Upper lobe of left lung (tissue), 4 donors: ENCODE measurements around the gene PCSK6.

Experiments used
- EP300 ChIP-seq, 4 donors: sonication (generic); formaldehyde crosslinking; IDR thresholded peaks; one replicate each; pipeline ENCODE4 v1.5.1; 2017; ENCODE audit warnings: antibody characterized with exemption in 4 of 4, control low read depth in 2 of 4
- POLR2A ChIP-seq, 4 donors: fragments of 450-650 bp; IDR thresholded peaks; one replicate each; pipeline ENCODE4 v1.5.1; 2016 to 2017; ENCODE audit warnings: antibody characterized with exemption in 4 of 4, mild to moderate bottlenecking in 2 of 4
- POLR2AphosphoS5 ChIP-seq, 2 donors: sonication (generic); formaldehyde crosslinking; IDR thresholded peaks; one replicate each; pipeline ENCODE4 v1.5.1; 2017; ENCODE audit warnings: antibody characterized with exemption in 2 of 2
- TF ChIP-seq, protein P1 (sequence below), 6 experiments: fragments of 450-650 bp in 4 of 6; fragments of 200-600 bp in 2 of 6; sonication (generic) in 2 of 6; IDR thresholded peaks; one replicate each; pipeline ENCODE4 v1.5.1; 2016 to 2019; ENCODE audit warnings: antibody characterized with exemption in 6 of 6

DNA sequence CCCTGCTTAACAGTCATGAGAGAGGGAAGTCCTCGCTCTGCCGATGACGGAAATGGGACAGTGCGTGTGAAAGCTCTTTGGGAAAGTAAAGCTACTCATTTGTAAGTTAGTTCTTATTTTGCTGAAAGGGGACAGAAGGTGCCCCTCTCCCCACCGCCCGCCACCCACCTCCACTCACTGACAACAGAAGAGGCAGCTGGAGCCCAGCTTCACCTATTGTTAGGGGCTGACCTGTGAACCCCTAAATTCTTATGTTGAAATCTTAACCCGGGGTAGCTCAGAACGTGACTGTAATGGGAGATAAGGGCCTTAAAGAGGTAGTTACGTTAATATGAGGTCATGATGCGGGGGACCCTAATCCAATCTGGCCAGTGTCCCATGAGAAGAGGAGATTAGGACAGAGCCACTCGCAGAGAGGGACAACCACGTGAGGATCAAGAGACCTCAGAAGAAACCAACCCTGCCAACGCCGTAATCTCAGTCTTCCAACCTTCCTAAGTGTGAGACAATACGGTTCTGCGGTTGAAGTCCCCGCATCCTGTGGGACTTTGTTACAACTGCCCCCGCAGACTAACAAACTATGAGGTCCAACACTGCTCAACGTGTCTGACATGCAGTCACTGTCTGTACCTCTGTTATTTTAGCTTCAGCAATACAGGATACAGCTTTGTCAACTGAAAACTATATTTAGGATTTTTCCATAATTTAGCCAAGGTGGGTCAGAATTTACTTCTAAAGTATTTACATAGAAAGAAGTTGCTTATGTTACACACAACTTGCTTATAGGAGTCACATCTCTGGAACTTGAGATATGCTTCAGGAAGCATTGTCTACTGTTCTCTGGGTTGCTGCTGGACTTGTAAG, 51.7 kb downstream of the PCSK6 start:
- TF ChIP-seq, protein P1, sequence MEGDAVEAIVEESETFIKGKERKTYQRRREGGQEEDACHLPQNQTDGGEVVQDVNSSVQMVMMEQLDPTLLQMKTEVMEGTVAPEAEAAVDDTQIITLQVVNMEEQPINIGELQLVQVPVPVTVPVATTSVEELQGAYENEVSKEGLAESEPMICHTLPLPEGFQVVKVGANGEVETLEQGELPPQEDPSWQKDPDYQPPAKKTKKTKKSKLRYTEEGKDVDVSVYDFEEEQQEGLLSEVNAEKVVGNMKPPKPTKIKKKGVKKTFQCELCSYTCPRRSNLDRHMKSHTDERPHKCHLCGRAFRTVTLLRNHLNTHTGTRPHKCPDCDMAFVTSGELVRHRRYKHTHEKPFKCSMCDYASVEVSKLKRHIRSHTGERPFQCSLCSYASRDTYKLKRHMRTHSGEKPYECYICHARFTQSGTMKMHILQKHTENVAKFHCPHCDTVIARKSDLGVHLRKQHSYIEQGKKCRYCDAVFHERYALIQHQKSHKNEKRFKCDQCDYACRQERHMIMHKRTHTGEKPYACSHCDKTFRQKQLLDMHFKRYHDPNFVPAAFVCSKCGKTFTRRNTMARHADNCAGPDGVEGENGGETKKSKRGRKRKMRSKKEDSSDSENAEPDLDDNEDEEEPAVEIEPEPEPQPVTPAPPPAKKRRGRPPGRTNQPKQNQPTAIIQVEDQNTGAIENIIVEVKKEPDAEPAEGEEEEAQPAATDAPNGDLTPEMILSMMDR (IDR thresholded peaks at IDR 0.05), result no peak
- TF ChIP-seq EP300 (IDR thresholded peaks at IDR 0.05), result no peak
- no peak for TF ChIP-seq POLR2A (IDR thresholded peaks at IDR 0.05)
- TF ChIP-seq POLR2AphosphoS5 (IDR thresholded peaks at IDR 0.05), result no peak
